Lung (tissue), 12 donors: Measurements from ENCODE around the gene AVP. TPM values are rescaled to one million over a fixed set of nuclear protein-coding genes. Genes with fewer than 3 reads are reported as not detected.

ENCODE experiments used
- ATAC-seq: fragments of 200-7000 bp; cut with Tn5 transposase; one replicate; pipeline ENCODE4 v1.9.1; 2020; ENCODE audit warnings: moderate number of reproducible peaks; ENCODE audit not compliant: insufficient read depth, low FRiP score
- DNase-seq, 3 donors: peaks; one replicate each; pipeline ENCODE4 v3.0.0-alpha.2; 2013 to 2017
- H3K27ac ChIP-seq, 2 donors: one replicate each; pipeline ENCODE4 v1.5.1; 2013; ENCODE audit warnings: mild to moderate bottlenecking in 2 of 2, moderate library complexity in 2 of 2, control low read depth in 1 of 2, inconsistent platforms in 1 of 2, low read depth in 1 of 2, low read length in 1 of 2
- H3K27me3 ChIP-seq, 3 donors: one replicate each; pipeline ENCODE4 v1.5.1; 2013; ENCODE audit warnings: low read length in 2 of 3; ENCODE audit not compliant: control insufficient read depth in 3 of 3, insufficient read depth in 3 of 3
- H3K36me3 ChIP-seq, 4 donors: one replicate each; pipeline ENCODE4 v1.5.1; 2013; ENCODE audit warnings: low read length in 4 of 4, mild to moderate bottlenecking in 1 of 4, moderate library complexity in 1 of 4; ENCODE audit not compliant: control insufficient read depth in 4 of 4, insufficient read depth in 4 of 4
- H3K4me1 ChIP-seq, 5 donors: one replicate each; pipeline ENCODE4 v1.5.1; 2013; ENCODE audit warnings: low read length in 5 of 5, mild to moderate bottlenecking in 2 of 5, moderate library complexity in 1 of 5; ENCODE audit not compliant: control insufficient read depth in 5 of 5, insufficient read depth in 5 of 5
- H3K4me3 ChIP-seq: one replicate; pipeline ENCODE4 v1.5.1; 2013; ENCODE audit warnings: mild to moderate bottlenecking, control low read depth, moderate library complexity
- H3K9ac ChIP-seq, 2 donors: one replicate each; pipeline ENCODE4 v1.5.1; 2013; ENCODE audit warnings: low read length in 2 of 2, control low read depth in 1 of 2; ENCODE audit not compliant: insufficient read depth in 1 of 2
- H3K9me3 ChIP-seq, 4 donors: one replicate each; pipeline ENCODE4 v1.5.1; 2013; ENCODE audit warnings: low read length in 3 of 4, mild to moderate bottlenecking in 1 of 4, moderate library complexity in 1 of 4; ENCODE audit not compliant: control insufficient read depth in 4 of 4, insufficient read depth in 3 of 4
- CTCF ChIP-seq: IDR thresholded peaks from 2 replicates; pipeline ENCODE4 v1.5.1; 2012; ENCODE audit warnings: mild to moderate bottlenecking; ENCODE audit errors: control extremely low read depth, extremely low read depth
- WGBS, 2 donors: extraction: QIAGEN DNeasy Blood & Tissue Kit; methylation state at CpG; one replicate each; pipeline ENCODE4 v1.1.7; 2013; 5-methylcytosine and 5-hydroxymethylcytosine counted together
- polyA plus RNA-seq, 2 donors: library from polyadenylated mRNA; stranded (reverse); fragments of 200-250 nt; gene quantifications; one replicate each; pipeline ENCODE4 v1.2.1, GENCODE V29; 2013
- total RNA-seq, 2 donors: library from RNA; depleted of rRNA in 1 of 2; stranded (reverse); fragments of >200 nt in 1 of 2; gene quantifications; one replicate each; pipeline ENCODE4 v1.2.1, GENCODE V29; 2014 to 2021
- donor health status: control.
- donor health status: control.
- donor health status: Bipolar disorder and iron deficiency.
- donor health status: healthy.
- donor health status: DM: yes; HTN: yes; CAD: no.

The AVP gene
- total and polyA plus RNA-seq, 4 donors, result not detected

DNA sequence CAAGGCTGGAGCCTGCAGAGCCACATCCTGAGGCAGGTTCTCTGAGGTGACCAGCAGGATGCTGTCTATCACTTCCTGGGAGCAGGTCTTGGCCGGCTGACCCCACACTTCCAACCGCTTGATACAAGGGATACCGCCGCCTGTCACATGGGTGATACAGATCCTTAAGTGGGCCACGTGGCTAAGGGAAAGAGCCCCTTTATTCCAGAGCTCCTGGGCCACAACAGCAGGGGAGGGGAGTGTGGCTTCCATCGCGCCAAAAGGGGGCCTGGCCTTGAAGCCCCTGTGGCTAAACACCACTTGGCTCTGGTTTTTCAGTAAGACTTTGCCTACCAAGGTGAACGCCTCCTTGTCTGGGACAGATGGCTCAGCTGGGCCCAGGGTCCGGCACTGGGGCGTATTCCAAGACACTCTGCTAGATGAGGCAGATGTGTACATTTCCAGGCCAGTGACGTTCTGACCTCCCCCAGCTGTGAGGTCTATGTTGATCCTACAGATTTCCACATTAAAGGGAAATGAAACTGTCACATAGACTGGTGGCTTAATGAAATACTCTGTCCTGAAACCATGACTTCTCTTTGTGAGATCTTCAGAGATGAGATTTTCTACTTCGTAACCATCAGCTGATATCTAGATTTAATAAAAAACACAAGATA, 37.6 kb upstream of the AVP start:
- H3K27me3 ChIP-seq, result no peaks in the 10 kb centered on the region
- no peak overlapping the region for H3K9ac ChIP-seq
- H3K4me3 ChIP-seq, result no peak overlapping the region
- H3K36me3 ChIP-seq, result peaks cover 0 to 26% (median 17%) of the 10 kb centered on the region in 4 donors
- H3K9me3 ChIP-seq, result no peaks in the 10 kb centered on the region
- H3K27ac ChIP-seq, result no peak overlapping the region
- no peaks in the 10 kb centered on the region for H3K4me1 ChIP-seq
- no peak for ATAC-seq
- DNase-seq, result no peak
- no peak for TF ChIP-seq CTCF
- WGBS, 2 donors, result 90 to 92% methylated on average over 12 of the region's 12 CpGs

- 55 to 63% methylated on average over 11 of the region's 11 CpGs for WGBS, 2 donors
- no peak overlapping the region for H3K4me3 ChIP-seq
- no peak overlapping the region for H3K27ac ChIP-seq
- no peaks in the 10 kb centered on the region for H3K27me3 ChIP-seq
- no peak for TF ChIP-seq CTCF
- H3K36me3 ChIP-seq, result peaks cover 0 to 26% (median 17%) of the 10 kb centered on the region in 4 donors
- DNase-seq, result peak in 1 of 3 donors; percentile 5
- H3K9ac ChIP-seq, result no peak overlapping the region
- no peaks in the 10 kb centered on the region for H3K9me3 ChIP-seq
- H3K4me1 ChIP-seq, result no peaks in the 10 kb centered on the region
- ATAC-seq, result no peak
Observed at GRCh38 chr20:3121271-3121911, 36.9 kb upstream of the AVP start.

DNA sequence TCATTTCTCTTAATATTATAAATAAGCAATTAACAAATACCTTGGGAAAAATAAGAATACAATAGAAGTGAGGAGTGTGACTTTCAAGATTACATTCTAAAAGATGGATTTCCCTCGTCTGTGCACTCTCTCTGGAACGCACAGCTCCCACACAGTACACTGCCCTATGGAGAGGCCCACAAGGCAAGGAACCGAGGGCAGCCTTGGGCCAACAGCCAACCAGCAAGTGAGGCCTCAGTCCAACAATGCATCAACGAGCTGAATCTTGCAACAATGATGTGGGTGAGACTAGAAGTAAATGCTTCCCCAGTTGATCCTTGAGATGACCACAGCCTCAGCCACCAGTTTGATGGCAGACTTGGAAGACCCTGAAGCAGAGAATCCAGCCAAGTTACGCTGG, 34.5 kb upstream of the AVP start:
- Histone ChIP-seq H3K9me3 (no peaks in the 10 kb centered on the region), H3K9ac (no peak overlapping the region), H3K4me3 (no peak overlapping the region), H3K27ac (peak overlapping the region in 1 of 2 donors; percentile 20), H3K36me3 (peaks cover 0 to 26% (median 18%) of the 10 kb centered on the region in 4 donors), H3K27me3 (no peaks in the 10 kb centered on the region), H3K4me1 (peaks cover 0 to 3% (median 0%) of the 10 kb centered on the region in 5 donors)
- TF ChIP-seq CTCF, result no peak
- DNase-seq (no peak), ATAC-seq (no peak)
- 80 to 84% methylated on average over 5 of the region's 5 CpGs for WGBS, 2 donors
